ENCODE results near the gene CLEC4A.
"Not testable (repeated sequence)": the region's sequence is repeated elsewhere in the genome, so short reads cannot be mapped to it uniquely, and the experiment has no call there.

CLEC4A gene

DNA sequence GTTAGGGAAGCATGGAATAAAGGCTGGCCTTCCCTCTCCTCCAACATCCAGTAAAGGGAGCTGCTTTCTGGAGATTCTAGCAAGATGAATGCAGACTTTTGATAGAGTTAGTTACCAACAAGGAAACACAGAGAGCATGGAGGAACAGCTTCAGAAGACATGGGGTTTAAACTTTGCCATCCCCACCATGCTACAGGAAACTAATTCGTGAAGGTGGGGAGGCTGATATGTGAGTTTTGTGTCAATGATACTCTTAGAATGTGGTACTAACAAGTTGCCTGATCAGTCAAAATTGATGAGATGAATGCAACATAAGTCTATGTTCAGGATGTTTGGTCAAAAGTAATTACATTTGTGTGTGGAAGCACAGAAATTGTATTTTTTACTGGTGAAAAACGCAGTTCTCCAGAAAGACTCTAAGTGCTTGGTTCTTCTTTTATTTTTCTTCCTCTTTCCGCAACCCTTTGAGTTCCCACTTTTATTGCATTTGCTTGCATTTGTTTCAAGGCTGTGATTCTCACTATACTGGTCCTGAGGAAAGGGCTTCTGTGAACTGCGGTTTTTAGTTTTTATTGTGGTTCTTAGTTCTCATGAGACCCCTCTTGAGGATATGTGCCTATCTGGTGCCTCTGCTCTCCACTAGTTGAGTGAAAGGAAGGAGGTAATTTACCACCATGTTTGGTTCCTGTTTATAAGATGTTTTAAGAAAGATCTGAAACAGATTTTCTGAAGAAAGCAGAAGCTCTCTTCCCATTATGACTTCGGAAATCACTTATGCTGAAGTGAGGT lies at the start of gene CLEC4A:
CLEC4A (plus strand) TSS at position 494 of the 789 bp plus-strand sequence; CDS start at position 756, 262 bp downstream.
- no peak for DNase-seq (ENCODE audit: low read depth)

GRCh38 chr12:8075935-8076334 lies 47.5 kb upstream of the CLEC4A start:
- DNase-seq (ENCODE audit: low read depth) = no peak

DNA sequence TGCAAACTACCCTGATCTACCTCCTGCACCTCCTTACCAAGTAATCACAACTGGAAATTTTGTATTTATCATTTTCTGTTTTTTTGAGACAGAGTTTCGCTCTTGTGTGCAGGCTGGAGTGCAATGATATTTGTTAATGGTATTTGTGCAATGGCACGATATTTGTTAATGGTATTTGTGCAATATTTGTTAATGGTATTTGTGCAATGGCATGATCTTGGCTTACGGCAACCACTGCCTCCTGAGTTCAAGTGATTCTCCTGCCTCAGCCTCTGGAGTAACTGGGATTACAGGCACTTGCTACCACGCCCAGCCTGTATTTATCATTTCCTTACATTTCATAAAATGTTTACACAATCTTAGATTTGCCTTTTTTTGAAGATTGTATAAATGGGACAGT lies 47.1 kb upstream of the CLEC4A start:
- no peak for DNase-seq (ENCODE audit: low read depth)

DNA sequence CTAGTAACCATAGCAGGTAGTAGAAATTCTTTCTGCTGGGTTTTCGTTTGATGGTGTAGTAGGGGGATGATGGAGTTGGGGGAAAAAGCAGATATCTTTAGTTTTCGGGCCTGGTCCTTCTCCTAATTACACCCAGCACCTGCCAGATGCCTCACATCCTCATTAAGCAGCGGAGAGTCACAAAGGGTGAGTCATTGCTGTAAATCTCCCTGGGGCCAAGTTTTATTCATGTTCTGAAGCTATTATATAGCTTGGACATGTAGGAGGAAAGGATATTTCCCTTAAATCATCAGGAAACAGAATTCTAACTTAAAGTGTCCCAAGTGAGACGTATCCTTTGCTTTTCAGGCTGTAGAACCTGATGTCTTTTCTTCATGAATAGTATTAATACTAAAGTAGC lies 46.2 kb upstream of the CLEC4A start:
- DNase-seq (ENCODE audit: low read depth) = no peak

- peak; percentile 47 for DNase-seq (ENCODE audit: low read depth)
Measured at GRCh38 chr12:8078398-8078797, 45.0 kb upstream of the CLEC4A start.

- DNase-seq (ENCODE audit: low read depth) = no peak
Measured at GRCh38 chr12:8078916-8079315, 44.5 kb upstream of the CLEC4A start.

DNA sequence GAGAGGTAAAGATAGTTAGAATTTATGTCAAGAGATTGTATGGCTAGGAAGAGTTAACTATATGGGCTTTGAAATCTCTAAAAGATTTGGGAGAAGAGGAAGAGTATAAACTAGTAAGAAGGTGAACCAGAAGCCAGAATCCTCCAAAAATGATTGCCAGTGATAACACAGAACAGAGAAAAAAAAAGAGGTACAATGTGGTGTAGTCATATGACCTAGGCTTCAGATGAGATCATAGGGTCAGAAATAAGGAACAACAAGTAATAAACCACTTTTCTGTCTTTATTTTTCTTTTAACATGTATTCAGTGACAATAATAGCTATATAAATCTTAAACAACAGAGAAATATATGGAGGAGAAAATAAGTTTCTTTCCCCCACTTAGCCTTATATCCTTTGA lies 43.3 kb upstream of the CLEC4A start:
- no peak for DNase-seq (ENCODE audit: low read depth)

DNA sequence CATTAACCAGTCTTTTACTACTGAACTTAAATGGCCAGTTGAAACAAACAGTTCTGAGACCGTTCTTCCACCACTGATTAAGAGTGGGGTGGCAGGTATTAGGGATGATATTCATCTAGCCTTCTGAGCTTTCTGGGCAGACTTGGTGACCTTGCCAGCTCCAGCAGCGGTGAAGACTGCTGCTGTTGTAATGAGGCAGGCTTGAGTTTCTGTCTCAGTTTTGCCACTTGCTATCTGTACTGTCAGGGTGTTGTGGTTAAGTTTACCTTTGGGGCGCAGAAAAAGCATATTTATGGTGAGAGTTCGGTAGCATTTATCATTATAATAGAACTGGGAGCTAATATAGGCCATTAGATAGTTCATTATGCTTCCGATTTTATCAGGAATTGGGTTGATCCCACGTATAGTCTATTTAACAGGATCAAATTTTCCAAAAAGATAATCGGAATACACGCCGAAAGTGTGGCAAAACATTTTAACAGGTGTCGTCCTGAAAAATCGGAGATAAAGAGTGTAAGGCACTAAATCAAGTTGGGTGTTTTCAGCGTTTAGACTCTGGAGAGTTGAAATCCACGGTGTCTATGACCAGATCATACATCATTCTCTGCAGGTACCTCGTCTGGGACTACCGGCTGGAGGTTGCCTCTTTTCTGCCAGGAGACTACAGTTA lies 42.0 kb upstream of the CLEC4A start:
- DNase-seq (ENCODE audit: low read depth) = no peak

- DNase-seq (ENCODE audit: low read depth) = no peak
Measured at GRCh38 chr12:8082808-8083100, 40.7 kb upstream of the CLEC4A start.

GRCh38 chr12:8084351-8084750 lies 39.1 kb upstream of the CLEC4A start:
- not testable (repeated sequence) for DNase-seq (ENCODE audit: low read depth)

- no peak for DNase-seq (ENCODE audit: low read depth)
Measured at GRCh38 chr12:8087666-8088065, 35.8 kb upstream of the CLEC4A start.

- DNase-seq (ENCODE audit: low read depth) = no peak
Measured at GRCh38 chr12:8088574-8088973, 34.8 kb upstream of the CLEC4A start.

GRCh38 chr12:8089277-8089676 lies 34.1 kb upstream of the CLEC4A start:
- not testable (repeated sequence) for DNase-seq (ENCODE audit: low read depth)

DNA sequence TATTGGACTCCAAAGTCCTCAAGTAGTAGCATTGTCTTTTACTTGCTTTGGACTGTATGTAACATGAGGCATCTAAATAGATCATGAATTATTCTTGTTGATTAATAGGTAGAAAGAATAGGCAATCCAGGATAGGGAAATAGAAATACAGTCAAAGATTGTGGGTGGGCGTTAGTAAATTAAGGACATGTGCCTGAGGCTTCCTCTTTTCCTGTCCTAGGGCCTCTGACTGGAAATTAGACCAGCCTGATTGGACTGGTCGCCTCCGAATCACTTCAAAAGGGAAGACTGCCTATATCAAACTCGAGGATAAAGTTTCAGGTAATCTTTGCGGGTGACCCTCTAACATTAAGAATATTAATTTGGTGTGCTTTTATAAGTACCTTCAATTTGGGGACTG lies 33.7 kb upstream of the CLEC4A start:
- no peak for DNase-seq (ENCODE audit: low read depth)

DNA sequence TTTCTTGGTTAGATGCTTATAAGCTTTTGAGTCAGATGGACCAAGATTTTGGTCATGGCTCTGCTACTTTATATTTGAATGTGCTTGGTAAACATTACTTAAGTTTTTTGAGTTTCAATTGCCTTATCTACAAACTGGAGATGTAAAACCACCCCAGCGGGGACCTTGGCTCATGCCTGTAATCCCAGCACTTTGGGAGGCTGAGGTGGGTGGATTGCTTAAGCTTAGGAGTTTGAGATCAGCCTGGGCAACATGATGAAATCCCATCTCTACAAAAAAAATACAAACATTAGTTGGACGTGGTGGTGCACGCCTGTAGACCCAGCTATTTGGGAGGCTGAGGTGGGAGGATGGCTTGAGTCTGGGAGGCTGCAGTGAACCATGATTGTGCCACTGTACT lies 30.1 kb upstream of the CLEC4A start:
- no peak for DNase-seq (ENCODE audit: low read depth)

DNA sequence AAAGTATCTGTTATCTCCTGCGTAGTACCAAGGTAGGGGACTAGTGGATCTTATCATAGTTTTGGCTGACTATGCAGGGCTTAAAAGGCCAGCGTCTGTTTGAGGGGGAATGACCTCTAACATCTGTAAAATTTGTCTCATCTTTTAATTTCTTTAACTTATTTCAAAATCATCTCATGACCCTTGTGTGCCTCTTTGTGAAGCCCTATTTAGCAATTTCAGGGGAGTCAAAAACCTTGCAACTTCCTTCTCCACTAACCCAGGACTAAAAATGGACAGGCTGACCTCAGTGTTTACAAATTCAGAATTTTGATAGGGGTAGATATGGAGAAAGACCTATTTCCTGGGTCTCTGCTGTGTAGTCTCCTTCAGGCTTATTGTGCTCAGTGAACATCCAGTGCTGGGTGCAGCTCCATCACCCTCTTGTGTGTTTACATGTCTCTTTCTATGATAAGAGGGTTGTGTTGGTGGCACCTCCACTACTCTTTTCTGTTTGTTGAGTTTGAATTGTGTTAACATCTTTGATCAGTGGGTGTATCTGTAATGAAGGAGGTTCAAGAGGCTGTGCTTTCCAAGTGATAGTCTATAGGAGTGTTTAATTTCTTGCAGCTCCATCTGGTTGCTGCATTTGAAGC lies 27.0 kb upstream of the CLEC4A start:
- DNase-seq (ENCODE audit: low read depth) = no peak

DNA sequence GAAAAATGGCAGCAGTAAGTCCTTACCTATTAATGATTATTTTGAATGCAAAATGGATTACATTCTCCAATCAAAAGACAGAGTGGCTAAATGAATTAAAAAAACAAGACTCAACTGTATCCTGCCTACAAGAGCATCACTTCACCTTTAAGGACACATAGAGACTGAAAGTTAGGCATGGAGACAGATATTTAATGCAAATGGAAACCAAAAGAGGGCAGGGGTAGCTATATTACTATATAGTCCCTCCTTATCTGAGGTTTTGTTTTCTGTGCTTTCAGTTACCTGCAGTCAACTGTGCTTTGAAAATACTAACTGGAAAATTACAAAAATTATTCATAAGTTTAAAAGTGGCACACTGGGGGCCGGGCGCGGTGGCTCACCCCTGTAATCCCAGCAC lies 24.2 kb upstream of the CLEC4A start:
- DNase-seq (ENCODE audit: low read depth) = no peak

DNA sequence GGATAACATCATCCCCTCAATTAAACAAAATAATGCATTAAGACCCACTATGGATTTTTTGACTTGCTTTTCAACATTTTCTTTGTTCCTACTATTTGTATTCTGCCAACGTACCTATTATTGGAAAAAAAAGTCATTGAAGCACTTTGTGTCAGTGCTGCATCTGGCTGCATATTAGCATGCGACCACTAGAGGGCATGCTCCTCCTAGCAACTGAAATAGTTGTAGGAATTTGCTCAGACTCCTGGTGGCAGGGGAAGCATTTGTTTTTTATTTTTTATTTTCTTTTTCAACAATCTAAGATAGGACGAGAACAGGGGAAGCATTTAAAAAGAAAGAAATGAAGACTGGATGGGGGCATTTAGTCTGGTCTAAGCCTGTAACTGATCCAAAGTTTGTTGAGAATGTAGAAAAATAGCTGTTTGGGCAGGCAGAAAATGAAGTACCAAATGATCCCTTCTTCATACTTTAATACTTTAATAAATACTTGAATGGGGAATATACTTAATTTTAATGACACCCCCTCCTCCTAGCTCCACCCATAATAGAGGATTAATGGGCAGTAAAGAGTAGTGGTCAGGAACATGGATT lies 14.5 kb upstream of the CLEC4A start:
- DNase-seq (ENCODE audit: low read depth) = peak; percentile 56

DNA sequence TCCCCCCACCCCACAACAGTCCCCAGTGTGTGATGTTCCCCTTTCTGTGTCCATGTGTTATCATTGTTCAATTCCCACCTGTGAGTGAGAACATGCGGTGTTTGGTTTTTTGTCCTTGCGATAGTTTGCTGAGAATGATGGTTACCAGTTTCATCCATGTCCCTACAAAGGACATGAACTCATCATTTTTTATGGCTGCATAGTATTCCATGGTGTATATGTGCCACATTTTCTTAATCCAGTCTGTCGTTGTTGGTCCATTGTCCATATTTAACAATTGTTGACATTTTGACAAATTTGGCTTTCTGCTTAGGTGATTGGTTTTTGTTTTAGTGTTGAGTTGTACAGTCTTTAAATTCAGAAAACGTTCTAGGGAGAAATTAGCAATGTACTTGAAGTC lies 10.3 kb upstream of the CLEC4A start:
- not testable (repeated sequence) for DNase-seq (ENCODE audit: low read depth)

DNA sequence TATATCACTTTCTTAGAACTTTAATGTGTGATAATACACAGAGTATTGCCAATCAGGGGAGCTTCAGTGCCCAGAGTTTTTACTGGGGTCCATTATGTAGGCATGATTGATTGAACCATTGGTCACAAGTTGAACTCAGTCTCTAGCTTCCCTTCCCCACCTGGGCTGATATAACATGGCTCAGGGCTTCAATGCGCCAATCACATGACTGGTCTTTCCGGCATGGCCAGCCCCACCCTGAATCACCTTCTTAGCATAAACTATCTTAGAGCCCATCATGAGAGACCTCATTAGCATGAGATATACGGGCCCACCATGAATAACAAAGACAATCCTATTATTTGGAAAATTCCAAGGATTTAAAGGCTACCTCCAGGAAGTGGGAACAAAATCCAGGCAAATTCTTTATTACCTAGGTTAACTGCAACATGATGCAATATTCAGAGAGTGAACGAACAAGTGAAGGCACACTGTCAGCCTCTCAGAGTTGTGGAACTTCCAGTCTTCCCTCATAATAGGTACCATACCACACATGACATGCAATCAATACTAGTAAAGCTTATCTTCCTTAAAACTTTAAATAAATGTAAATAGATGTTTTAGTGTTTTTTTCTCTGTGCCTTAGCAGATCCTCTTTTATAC lies 3.2 kb upstream of the CLEC4A start:
- no peak for DNase-seq (ENCODE audit: low read depth)

DNA sequence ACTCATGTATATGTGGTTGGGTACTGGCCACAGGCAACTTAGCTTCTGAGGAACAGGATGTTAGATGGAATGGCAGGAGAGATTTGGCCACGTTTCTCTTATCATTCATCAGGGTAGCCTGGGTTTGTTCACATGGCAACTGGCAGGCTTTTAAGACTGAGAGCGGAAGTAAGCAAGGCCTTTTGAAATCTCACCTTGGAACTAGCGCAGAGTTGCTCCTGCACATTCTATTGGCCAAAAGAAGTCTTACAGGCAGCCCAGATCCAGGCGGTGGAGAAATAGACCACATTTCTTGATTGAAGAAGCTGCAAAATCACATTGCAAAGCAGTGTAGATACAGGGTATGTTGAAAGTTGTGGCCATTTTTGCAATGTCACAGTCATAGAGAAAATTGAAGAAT lies 3.7 kb downstream of the CLEC4A start:
- DNase-seq (ENCODE audit: low read depth) = peak; percentile 17

DNA sequence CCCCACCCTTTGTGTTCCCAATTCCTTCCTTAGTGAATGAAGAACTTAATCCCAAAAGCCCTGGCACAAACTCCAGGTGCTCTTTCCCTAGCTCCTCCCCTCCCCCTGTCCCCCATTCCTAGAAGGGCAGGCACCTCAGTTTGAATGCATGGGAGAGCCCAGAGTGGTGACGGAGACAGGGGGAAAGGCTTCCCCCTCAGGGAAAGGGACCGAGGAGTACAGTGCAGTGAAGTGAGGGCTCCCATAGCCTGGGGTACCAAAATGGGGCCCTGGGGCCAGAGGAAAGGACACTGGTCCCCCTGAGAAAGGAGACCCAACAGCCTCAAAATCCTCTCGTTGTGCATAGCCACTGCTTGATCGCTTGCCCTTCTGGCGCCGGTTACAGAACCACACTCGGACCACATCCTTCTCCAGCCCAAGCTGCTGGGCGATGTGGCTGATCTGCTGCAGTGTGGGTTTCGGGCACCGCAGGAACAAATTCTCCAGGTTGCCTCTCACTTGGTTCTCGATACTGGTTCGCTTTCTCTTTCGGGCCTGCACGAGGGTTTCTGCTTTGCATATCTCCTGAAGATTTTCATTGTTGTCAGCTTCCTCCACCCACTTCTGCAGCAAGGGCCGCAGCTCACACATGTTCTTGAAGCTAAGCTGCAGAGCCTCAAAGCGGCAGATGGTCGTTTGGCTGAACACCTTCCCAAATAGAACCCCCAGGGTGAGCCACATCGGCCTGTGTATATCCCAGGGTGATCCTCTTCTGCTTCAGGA lies 10.4 kb downstream of the CLEC4A start:
- DNase-seq (ENCODE audit: low read depth) = not testable (repeated sequence)
